HG03354 (cell line): ENCODE data around the gene CBLN3.
"Not testable (repeated sequence)": the region's sequence is repeated elsewhere in the genome, so short reads cannot be mapped to it uniquely, and the experiment has no call there.

Experiments used
- ATAC-seq: cut with Tn5 transposase; IDR thresholded peaks from one replicate; pipeline ENCODE4 v1.9.1; 2021; ENCODE audit warnings: mild to moderate bottlenecking; ENCODE audit not compliant: unreplicated experiment, poor library complexity, severe bottlenecking

CBLN3 gene

GRCh38 chr14:24389226-24389848, 40.1 kb downstream of the CBLN3 start:
- no peak for ATAC-seq

- no peak for ATAC-seq
These were observed 40.8 kb downstream of the CBLN3 start for GRCh38 chr14:24388474-24389179.

- ATAC-seq = not testable (repeated sequence)
These were observed 41.9 kb downstream of the CBLN3 start for GRCh38 chr14:24387579-24387978.

- no peak for ATAC-seq
These were observed 42.5 kb downstream of the CBLN3 start for GRCh38 chr14:24387009-24387345.

- ATAC-seq = no peak
These were observed 43.9 kb downstream of the CBLN3 start for GRCh38 chr14:24385524-24385923.

GRCh38 chr14:24384169-24384568, 45.3 kb downstream of the CBLN3 start:
- no peak for ATAC-seq

- ATAC-seq = no peak
These were observed 47.5 kb downstream of the CBLN3 start for GRCh38 chr14:24382064-24382371.

- ATAC-seq = no peak
These were observed 48.0 kb downstream of the CBLN3 start for GRCh38 chr14:24381363-24382063.

GRCh38 chr14:24379907-24380730, 49.3 kb downstream of the CBLN3 start:
- ATAC-seq = no peak

- ATAC-seq = no peak
These were observed 50.2 kb downstream of the CBLN3 start for GRCh38 chr14:24378981-24379906.

- no peak for ATAC-seq
These were observed 51.1 kb downstream of the CBLN3 start for GRCh38 chr14:24378327-24378726.

- no peak for ATAC-seq
These were observed 51.8 kb downstream of the CBLN3 start for GRCh38 chr14:24377657-24378056.

- no peak for ATAC-seq
These were observed 52.3 kb downstream of the CBLN3 start for GRCh38 chr14:24377126-24377525.
